Measurements from ENCODE around the gene AASDHPPT. TPM values are rescaled to one million over a fixed set of nuclear protein-coding genes. Genes with fewer than 3 reads are reported as not detected.

The AASDHPPT gene
- total RNA-seq, 4 donors from 2014 or later, result 23.2 to 59.4 (median 45.2) TPM

DNA sequence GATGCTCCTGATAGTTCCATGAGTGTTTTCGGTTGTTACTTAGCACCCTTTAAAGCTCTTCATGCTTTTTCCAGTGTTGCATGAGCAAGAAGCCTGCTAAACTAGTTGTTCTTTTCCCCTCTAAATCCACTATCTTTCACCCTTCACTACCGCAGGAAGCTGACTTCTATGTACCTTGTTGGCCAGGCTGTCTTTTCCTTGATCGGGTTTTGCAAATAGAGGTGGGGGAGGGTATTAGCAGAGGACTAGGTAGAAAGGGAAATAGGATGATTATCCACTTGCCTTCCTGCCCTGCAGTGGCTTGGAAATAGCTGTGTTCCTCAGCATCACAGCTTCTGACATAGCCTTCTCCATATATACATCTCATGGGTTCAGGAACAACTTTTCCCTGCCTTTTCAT, 23.9 kb downstream of the AASDHPPT start:
- no peak for DNase-seq
- intact Hi-C loops (cut with DNase I; ENCODE audit: low total_unique reads), result no loop called here
- H3K36me3 ChIP-seq, result peaks cover 0 to 20% of the 10 kb centered on the region in 2 donors
- H3K4me3 ChIP-seq, result no peak overlapping the region
- no peak for TF ChIP-seq POLR2A (IDR thresholded peaks at IDR 0.05)
- no peak for TF ChIP-seq CTCF (IDR thresholded peaks at IDR 0.05 in 4 of 5, conservative IDR thresholded peaks at IDR 0.05 in 1 of 5)
- H3K4me1 ChIP-seq, result no peaks in the 10 kb centered on the region
- no peak for ATAC-seq
- no peak overlapping the region for H3K27ac ChIP-seq
- no peaks in the 10 kb centered on the region for H3K9me3 ChIP-seq
- no peaks in the 10 kb centered on the region for H3K27me3 ChIP-seq
- in situ Hi-C loops (cut with MboI; ENCODE audit: low sequenced_read_pairs in 4 of 4), result no loop called here

- TF ChIP-seq POLR2A (IDR thresholded peaks at IDR 0.05) (no peak), CTCF (IDR thresholded peaks at IDR 0.05 in 4 of 5, conservative IDR thresholded peaks at IDR 0.05 in 1 of 5) (no peak)
- H3K4me3 ChIP-seq, result no peak overlapping the region
- H3K36me3 ChIP-seq, result peaks cover 0 to 15% of the 10 kb centered on the region in 2 donors
- H3K27me3 ChIP-seq, result no peaks in the 10 kb centered on the region
- ATAC-seq, result no peak
- intact Hi-C loops (cut with DNase I; ENCODE audit: low total_unique reads) (no loop called here), in situ Hi-C loops (cut with MboI; ENCODE audit: low sequenced_read_pairs in 4 of 4) (no loop called here)
- no peaks in the 10 kb centered on the region for H3K4me1 ChIP-seq
- H3K9me3 ChIP-seq, result no peaks in the 10 kb centered on the region
- DNase-seq, result no peak
- no peak overlapping the region for H3K27ac ChIP-seq
Measured at GRCh38 chr11:106101819-106102218, 24.4 kb downstream of the AASDHPPT start.

GRCh38 chr11:106105986-106106385, 28.5 kb downstream of the AASDHPPT start:
- Histone ChIP-seq H3K4me1 (no peaks in the 10 kb centered on the region), H3K27ac (no peak overlapping the region), H3K4me3 (no peak overlapping the region), H3K36me3 (no peaks in the 10 kb centered on the region), H3K9me3 (no peaks in the 10 kb centered on the region), H3K27me3 (no peaks in the 10 kb centered on the region)
- ATAC-seq (no peak), DNase-seq (no peak)
- in situ Hi-C loops (cut with MboI; ENCODE audit: low sequenced_read_pairs in 4 of 4), result no loop called here
- no peak for TF ChIP-seq POLR2A (IDR thresholded peaks at IDR 0.05)
- TF ChIP-seq CTCF (IDR thresholded peaks at IDR 0.05 in 4 of 5, conservative IDR thresholded peaks at IDR 0.05 in 1 of 5), result no peak
- intact Hi-C loops (cut with DNase I; ENCODE audit: low total_unique reads), result no loop called here

- no peaks in the 10 kb centered on the region for H3K9me3 ChIP-seq
- TF ChIP-seq CTCF (IDR thresholded peaks at IDR 0.05 in 4 of 5, conservative IDR thresholded peaks at IDR 0.05 in 1 of 5), result no peak
- TF ChIP-seq POLR2A (IDR thresholded peaks at IDR 0.05), result no peak
- ATAC-seq, result no peak
- no peaks in the 10 kb centered on the region for H3K4me1 ChIP-seq
- H3K27ac ChIP-seq, result no peak overlapping the region
- H3K36me3 ChIP-seq, result no peaks in the 10 kb centered on the region
- intact Hi-C loops (cut with DNase I; ENCODE audit: low total_unique reads), result no loop called here
- no peak overlapping the region for H3K4me3 ChIP-seq
- H3K27me3 ChIP-seq, result no peaks in the 10 kb centered on the region
- in situ Hi-C loops (cut with MboI; ENCODE audit: low sequenced_read_pairs in 4 of 4), result no loop called here
- no peak for DNase-seq
Measured at GRCh38 chr11:106121570-106122320, 44.3 kb downstream of the AASDHPPT start.

- Histone ChIP-seq H3K27ac (no peak overlapping the region), H3K4me1 (no peaks in the 10 kb centered on the region), H3K36me3 (no peaks in the 10 kb centered on the region), H3K4me3 (no peak overlapping the region), H3K9me3 (no peaks in the 10 kb centered on the region), H3K27me3 (no peaks in the 10 kb centered on the region)
- in situ Hi-C loops (cut with MboI; ENCODE audit: low sequenced_read_pairs in 4 of 4) (no loop called here), intact Hi-C loops (cut with DNase I; ENCODE audit: low total_unique reads) (no loop called here)
- DNase-seq, result no peak
- ATAC-seq, result no peak
- TF ChIP-seq POLR2A (IDR thresholded peaks at IDR 0.05) (no peak), CTCF (IDR thresholded peaks at IDR 0.05 in 4 of 5, conservative IDR thresholded peaks at IDR 0.05 in 1 of 5) (no peak)
Measured at GRCh38 chr11:106127604-106128003, 50.1 kb downstream of the AASDHPPT start.
